ENCODE measurements around the gene SLC26A2.
"Not testable (repeated sequence)": the region's sequence is repeated elsewhere in the genome, so short reads cannot be mapped to it uniquely, and the experiment has no call there.

The SLC26A2 gene

DNA sequence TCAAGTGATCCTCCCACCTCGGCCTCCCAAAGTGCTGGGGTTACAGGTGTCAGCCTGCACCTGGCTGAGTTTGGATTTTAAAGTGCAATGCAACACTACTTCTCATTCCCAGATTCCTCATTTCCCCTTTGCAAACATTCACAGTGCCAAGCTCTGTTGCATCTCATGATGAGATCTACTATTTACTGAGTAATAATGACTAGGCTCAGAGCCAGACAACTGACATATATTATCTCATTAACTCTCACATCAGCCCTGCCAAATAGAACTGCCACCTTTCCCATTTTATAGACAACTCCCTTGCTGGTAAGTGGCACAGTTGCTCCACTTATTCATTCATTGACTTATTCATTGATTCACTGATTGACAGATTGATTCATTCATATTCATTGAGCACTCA is 22.9 kb upstream of the SLC26A2 start:
- peak; percentile 93 for DNase-seq

DNA sequence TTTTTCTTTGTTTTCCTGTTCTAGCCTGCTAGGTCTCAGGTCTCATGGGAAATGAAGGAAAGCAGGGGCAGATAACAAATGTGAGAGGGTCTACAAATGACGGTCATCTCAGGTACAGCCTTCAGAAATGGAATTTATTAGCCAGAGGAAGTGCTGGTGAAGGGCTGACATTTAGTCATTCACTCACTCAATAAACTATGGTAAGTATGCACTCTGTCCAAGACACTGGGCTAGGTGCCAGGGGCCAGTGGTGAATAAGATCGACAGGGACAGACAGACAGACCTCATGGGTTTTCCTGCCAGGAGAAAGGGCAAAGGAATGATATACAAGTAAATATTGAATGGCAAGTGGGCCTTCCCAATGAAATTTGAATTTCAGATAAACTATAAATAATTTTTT is 22.3 kb upstream of the SLC26A2 start:
- no peak for DNase-seq

DNA sequence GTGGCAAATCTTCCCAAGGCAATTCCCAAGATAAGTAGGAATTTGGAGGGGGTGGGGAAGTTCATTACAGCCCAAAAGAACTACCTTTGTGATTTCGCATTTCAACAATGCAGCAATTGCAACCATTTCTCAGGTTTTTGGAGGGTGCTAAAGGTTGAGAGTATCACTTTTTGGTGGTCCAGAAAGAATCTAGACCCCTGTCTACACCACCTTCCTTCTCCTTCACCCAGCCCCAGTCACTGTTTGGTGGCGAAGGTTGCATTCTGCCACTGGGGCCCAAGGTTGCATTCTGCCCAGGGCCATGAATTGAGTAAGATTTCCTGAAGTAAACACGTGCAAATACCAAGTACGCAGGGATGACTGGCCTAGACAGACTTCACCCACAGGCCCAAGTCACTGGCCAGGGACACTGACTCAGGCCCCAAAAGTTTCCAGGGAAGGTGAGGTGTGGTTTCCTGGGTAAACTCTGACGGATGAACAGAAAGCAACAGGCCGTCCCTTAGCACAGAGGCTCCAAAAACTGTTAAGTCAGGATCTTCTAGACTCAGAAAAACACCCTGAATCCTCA is 21.7 kb upstream of the SLC26A2 start:
- no peak for DNase-seq

DNA sequence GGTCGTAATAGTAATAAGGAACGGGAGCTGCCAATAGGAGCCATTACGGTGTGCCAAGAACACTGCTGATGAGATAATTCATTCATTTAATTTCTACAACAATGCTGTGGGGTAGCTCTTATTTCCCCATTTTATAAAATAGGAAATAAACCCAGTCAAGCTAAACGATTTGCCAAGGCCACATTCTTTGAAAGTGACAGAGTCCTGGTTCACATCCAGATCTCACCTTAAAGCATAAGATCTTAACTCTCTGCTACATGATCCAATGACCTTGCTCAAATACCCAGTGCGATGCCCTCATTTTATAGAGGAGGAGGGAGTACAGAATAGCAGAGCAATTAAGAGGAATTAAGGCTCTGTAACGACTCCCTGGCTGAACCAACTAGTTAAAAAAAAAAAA is 21.0 kb upstream of the SLC26A2 start:
- no peak for DNase-seq

DNA sequence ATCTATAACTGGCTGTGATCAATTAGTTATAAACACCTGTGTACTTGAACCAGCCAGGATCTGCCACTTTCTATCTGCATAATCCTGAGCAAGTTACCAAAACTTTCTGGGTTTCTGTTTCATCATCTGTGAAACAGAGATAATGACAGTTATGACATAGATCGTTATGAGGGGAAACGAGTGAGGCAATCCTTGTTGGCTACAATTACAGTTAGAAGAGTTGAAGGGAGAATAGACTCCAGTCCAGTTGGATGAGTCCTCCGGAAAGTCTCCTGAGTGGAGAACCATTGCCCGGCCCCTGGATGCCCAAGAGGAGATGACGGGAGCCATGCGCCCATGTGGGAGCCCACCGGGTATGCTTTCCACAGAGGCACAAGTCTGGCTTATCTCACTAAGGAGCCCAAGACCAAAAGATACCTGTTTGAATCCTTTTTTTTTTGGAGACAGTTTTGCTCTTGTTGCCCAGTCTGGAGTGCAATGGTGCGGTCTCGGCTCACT is 20.4 kb upstream of the SLC26A2 start:
- DNase-seq, result no peak

DNA sequence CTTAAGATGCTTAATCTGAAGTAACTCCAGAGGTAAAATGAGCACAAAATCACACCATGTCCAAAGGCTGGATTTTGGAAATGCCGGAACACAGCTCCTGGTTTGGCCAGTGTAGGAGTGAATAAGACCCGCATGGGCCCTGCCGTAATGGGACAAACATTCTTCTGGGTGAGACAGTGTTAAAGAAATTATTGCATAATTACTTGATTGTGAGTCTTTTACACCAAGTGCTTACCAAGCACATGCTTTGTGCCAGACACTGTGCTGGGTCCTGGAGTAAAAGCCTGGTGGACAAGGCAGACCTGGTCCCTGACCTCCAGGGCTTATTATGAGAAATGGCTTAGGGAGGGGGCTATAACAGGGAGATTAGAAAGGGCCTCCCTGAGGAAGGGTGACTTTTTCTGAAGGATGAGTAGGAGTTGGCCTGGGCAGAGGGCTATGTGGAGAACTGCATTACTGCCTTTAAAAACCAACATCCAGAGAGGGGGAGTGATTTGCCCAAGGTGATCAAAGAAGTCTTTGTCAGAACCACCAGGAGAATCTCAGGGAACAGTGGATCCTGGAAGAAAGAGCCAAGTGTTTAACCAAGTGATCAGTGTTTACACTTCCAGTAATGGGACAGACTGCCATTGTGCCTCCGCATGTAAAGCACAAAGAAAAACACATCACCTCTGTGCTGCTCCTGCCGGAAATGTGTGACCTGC is 19.5 kb upstream of the SLC26A2 start:
- no peak for DNase-seq

DNA sequence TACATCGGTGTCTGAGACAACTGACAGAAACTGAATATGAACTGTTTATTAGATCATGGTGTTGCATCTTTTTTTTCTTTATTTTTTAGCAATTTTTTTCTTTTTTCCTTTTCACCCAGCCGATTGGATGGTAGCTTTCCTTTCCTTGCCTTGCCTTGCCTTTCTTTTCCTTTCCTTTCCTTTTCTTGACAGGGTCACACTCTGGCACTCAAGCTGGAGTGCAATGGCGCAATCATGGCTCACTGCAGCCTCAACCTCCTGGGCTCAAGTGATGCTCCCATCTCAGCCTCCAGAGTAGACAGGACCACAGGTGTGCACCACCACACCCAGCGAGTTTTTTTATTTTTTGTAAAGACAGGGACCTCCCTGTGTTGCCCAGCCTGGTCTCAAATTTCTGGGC is 18.8 kb upstream of the SLC26A2 start:
- no peak for DNase-seq

DNA sequence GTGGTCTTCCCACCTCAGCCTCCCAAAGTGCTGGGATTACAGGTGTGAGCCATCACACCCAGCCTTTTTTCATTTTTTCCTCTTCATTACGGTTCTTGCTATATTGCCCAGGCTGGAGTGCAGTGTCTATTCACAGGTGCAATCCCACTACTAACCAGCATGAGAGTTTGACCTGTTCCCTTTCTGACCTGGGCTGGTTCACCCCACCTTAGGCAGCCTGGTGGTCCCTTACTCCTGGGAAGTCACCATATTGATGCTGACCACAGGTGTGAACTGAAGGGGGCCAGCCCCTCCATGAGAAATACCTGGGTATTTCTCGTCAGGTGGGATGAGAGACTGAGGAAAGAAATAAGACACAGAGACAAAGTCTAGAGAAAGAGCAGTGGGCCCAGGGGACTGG is 18.4 kb upstream of the SLC26A2 start:
- no peak for DNase-seq

DNA sequence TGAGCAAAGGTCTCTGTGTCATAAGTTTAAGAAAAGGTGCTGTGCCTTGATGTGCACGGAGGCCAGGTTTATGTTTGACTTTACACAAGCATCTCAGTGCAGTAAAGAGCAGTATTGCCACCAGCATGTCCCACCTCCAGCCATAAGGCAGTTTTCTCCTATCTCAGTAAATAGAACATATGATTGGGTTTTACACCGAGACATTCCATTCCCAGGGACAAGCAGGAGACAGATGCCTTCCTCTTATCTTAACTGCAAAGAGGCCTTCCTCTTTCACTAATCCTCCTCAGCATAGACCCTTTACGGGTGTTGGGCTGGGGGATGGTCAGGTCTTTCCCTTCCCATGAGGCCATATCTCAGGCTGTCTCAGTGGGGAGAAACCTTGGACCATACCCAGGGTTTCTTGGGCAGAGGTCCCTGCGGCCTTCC is 17.8 kb upstream of the SLC26A2 start:
- DNase-seq, result not testable (repeated sequence)

DNA sequence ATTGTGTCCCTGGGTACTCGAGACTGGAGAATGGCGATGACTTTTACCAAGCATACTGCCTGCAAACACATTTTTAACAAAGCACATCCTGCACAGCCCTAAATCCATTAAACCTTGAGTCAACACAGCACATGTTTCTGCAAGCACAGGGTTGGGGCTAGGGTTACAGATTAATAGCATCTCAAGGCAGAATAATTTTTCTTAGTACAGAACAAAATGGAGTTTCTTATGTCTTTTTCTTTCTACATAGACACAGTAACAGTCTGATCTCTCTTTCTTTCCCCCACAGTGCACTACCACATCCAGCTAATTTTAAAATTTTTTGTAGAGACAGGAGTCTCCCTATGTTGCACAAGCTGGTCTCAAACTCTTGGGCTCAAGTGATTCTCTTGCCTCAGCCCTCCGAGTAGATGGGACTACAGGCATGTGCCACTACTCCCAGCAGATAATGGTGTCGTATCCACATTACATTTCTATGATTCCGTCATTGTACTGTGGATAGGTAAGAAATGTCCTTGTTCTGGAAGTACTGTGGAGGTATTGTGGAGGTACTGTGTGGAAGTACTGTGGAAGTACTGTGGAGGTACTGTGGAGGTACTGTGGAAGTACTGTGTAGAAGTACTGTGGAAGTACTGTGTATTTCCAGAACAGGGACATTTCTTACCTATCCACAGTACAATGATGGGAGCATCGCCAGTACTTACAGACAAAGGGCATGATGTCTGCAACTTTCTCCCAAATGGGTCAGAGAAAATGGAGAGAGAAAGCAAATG is 17.2 kb upstream of the SLC26A2 start:
- DNase-seq, result not testable (repeated sequence)

DNA sequence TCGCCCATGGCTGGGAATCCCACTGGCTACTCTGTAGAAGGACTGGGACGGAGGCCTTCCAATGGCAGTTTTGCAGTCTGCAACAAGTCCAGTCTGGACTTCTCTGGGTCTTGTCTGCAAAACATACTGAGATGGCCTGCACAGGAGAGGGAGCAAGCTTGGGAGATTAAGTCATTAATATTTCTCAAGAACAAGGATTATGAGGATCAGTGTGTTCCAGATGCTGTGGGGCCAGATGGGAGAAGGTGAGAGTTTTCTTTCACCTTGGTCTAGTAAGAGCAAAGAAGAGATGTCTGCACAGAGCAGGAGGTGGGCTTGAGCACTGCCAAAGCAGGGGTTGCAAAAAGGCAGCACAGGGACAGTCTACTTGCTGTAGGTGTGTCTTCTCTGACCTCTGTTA is 15.9 kb upstream of the SLC26A2 start, which contains the start of gene PDE6A:
Gene PDE6A (minus strand): TSS at position 128 of the 400 bp plus-strand sequence. CDS start 120 bp downstream, at position 8.
- DNase-seq, result no peak

DNA sequence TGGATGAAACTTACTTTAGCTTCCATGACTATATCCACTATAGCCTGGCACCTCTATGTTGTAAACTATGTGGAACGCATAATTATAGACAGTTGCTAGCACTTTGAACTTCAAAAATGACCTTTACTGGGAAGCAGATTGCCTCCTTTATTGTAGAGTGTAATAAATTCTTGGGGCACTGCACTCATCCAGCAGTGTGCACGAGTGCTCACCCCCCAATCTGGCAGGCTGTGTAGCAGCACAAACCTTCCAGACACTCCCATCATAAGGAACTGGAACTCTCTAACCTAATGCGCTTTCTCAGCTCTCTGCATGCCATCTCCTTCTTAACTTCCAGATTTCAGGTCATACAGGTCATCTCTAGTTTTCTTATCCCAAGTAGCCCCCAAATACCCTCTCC is 14.4 kb upstream of the SLC26A2 start:
- DNase-seq, result no peak

DNA sequence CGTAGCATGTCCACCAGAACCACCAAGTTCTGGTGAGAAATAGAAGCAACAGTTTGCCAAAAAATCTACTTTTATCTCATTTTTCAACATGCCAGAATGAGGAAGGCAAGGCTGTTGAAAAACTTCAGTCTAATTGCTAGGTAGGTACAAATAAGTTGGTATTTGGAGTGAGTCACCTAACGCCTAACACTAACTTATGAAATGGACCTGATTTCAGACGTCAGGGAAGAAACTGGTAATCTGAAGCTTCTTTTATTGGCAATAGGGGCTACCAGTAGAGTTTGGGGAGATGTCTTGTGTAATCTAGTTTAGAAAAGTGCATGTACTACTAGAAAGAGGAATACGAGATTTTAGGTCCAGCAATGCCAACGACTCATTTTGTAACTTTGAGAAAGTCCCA is 11.6 kb upstream of the SLC26A2 start:
- no peak for DNase-seq

DNA sequence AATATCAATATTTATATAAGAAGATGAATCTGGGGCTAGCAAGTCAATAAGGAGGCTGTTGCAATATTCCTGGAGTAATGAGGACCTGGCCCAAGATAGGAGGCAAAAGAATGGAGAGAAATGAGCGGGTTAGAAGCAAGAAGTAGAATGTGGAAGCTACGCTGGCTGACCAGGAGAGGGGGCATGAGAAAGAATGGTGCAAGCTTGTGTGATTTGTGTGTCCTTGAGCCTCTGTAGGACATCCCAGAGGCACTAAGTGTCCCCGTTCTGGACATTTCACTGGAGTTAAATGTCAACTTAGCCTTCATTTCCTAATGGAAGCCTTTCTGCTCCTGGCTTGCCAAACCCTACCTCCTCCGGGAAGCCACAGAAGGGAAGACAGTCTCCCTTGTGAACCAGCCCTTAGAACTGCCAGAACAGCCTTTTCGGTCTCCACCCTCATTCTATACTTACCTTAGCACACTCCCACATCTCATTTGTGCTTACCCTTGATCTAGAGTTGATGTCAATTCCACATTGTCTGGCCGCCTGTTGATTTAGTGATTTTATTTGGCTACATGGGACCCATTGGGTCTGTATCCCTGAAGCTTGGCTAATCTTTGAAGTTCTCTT is 9.3 kb upstream of the SLC26A2 start:
- DNase-seq, result no peak

DNA sequence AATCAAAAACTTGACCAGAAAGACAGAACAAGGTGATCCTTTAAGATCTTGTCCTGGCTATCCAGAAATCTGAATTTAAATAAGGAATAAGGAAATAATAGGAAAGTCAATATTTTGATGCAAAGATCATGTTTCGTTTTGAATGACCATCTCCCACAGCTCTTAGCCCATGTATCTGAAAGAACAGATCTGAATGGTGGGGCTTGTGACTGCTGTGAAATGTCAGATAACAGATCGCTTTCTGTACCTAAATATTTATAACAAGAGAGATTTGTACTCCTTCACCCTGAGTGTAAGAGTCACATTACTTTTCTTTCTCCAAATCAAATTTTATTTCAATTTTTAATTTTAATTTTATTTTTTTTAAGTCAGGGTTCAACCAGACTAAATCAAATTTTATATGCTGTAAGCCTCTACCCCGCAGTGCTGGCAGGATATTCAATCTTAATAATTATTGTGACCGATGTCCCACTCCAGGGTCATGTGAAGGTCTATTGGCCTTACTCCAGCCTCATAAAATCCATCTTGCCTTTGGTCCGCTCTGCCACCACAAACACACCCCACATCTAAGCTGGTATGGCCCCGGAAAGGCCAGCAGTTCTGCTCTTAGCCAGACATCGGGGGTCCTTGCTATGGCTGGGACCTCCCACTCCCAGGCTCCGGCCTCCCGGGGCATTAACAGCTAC is 7.0 kb upstream of the SLC26A2 start:
- DNase-seq, result no peak

DNA sequence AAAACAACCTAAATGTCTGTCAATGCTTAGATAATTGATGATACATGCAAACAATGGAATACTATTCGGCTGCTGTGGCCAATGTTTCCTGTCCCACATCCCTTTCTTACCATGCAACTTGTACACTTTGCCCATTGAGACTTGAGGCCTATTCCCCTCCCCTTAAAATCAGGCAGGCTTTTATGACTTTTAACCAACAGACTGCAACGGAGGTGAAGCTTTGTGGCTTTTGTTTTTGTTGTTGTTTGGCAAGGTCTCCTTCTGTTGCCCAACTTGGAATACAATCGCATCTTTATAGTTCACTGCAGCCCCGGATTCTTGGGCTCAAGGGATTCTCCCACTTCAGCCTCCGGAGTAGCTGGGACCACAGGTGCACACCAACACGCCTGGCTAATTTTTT is 5.8 kb upstream of the SLC26A2 start:
- DNase-seq, result no peak

DNA sequence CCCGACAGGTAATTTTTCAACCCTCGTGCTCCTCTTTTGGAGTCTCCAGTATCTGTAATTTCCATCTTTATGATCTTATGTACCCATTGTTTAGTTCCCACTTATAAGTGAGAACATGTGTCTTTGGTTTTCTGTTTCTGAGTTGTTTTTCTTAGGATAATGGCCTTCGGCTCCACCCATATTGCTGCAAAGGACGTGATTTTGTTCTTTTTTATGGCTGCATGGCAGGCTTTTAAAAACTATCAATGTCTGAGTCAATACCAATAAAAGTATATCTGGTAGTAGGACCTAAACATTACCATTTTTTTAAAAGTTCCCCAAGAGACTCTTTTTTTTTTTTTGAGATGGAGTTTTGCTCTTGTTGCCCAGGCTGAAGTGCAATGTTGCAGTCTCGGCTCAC is 3.9 kb upstream of the SLC26A2 start:
- DNase-seq, result no peak

DNA sequence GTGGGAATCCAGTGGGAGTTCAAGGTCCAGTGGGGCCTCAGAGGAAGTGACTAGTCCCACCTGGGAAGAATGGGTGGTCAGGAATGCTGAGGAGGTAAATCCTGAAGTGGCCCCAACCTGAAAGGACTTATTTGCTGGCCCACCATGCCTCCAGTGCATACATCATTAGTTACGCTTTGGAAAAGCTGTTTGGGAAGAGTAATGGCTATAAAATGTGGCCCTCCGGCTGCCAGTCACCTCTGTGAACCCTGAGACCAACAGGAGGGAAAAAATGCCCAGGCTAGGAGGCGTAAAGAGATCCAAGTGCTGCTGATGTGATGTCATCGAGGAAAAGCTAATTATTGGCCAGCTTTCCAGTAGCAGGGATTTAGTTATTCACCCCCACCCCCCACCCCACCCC is 2.7 kb upstream of the SLC26A2 start:
- no peak for DNase-seq

DNA sequence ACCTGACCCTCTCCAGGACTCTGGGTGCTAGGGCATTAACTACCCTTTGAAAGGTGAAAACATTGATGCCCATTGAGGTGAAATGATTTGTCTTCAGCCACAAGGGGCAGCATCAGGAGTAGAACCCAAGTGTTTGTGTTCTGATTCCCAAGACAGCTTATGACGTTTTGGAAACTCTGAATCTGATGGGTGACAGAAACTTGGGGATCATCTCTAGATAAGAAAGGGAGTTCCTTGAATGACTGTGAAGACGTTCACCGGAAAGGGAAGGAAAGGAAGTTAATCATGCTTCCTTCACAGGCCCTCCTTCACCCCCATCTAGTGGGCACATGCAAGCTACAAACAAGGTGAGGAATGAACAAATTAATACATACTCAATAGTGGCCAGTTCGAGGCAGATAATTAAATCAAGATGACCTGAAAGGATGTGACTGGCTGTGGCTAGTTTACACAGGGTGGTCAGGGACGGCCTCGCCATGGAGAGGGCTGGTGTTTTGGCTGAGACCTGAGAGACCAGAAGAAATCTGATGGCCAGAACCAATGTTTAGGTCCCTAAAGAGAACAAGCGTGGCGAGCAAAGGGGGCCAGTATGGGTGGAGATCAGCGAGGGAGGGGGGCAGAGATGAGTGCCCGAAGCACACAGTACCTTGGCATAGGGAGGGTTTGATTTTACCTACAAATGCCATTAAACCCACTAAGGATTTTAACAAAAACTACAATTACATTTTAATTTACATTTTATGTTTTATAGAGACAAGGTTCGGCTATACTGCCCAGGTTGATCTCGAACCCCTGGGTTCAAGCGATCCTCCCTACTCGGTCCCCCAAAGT is 937 bp upstream of the SLC26A2 start:
- DNase-seq, result peak; percentile 6

DNA sequence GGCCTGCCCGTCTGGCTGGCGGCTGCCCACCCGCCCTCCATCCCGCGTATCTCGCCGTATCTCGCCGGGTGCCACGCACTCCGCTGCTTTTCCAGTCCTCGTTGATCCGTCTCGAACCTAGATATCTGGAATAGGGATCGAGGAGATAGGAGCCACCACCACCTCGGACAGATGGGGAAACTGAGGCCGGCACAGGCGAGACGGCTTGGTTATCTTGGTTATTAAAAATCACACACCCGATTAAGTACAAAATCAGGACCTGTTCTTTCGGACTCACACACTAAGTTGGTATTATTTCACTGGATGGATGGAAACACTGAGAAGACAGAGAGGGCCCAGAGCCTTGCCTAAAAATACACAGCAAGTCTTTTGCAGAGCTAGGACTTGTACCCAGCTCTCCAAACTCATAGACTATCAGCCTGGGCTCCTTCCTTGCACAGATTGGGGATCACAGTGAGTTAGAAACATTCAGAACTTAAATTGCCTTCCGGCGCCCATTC is 678 bp downstream of the SLC26A2 start:
- DNase-seq, result no peak

DNA sequence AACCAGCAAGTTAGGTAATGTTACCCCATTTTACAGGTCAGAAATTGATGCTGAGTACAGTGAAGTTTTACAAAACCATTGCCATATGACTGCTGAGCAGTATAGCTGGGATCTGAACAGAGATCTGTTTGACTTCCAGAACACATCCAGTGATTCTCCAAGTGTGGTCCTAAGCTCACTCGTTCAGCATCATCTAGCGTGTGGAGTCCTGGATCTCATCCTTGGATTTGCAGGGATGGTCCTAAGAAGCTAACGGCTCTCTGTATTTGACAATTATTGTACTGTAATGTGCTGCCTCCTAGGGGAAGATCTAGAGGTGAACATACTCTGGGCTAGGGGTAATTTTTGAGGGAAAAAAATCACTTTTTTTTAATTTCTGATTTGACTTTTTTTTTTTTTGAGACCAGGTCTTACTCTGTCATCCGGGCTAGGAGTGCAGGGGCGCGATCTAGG is 1.4 kb downstream of the SLC26A2 start:
- DNase-seq, result peak; percentile 65
